Femur (tissue), 1 donor: ENCODE measurements around the gene ERV3-1.
"Not testable (repeated sequence)": the region's sequence is repeated elsewhere in the genome, so short reads cannot be mapped to it uniquely, and the experiment has no call there.

Experiments used
- DNase-seq: peaks from one replicate; pipeline ENCODE4 v3.0.0-alpha.2; 2017

The ERV3-1 gene

GRCh38 chr7:65006094-65006992 lies at the start of gene ERV3-1:
Gene ERV3-1, minus strand, starts transcription at chr7:65006687. Its CDS starts 13,661 bp downstream, at chr7:64993026.
- peak; percentile 97 for DNase-seq

- DNase-seq: not testable (repeated sequence)
Measured at GRCh38 chr7:65055786-65056185, 49.3 kb upstream of the ERV3-1 start.

- not testable (repeated sequence) for DNase-seq
Measured at GRCh38 chr7:65054466-65054994, 48.0 kb upstream of the ERV3-1 start.

- DNase-seq: not testable (repeated sequence)
Measured at GRCh38 chr7:65051654-65052053, 45.2 kb upstream of the ERV3-1 start.

GRCh38 chr7:65051139-65051538 lies 44.7 kb upstream of the ERV3-1 start:
- DNase-seq: not testable (repeated sequence)

- DNase-seq: not testable (repeated sequence)
Measured at GRCh38 chr7:65046329-65046728, 39.8 kb upstream of the ERV3-1 start.

DNA sequence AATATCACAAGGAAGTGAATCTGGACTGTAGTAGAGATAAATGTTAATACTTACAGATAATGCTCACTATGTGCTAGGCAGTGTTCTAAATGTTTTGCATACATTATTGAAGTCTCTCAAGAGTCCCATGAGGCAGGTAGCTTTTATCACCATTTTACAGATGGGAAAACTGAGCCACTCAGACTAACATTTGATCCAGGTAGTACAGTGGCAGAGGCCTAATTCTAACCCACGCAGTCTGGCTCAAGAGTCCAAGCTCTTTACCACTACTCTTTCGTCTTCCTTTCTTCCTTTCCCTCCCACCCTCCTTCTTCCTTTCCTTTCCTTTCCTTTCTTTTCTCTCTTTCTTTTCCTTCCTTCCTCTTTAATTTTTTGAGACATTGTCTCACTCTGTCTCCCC lies 39.1 kb upstream of the ERV3-1 start:
- not testable (repeated sequence) for DNase-seq

GRCh38 chr7:65038767-65039166 lies 32.3 kb upstream of the ERV3-1 start:
- peak; percentile 64 for DNase-seq

GRCh38 chr7:65037740-65038688 lies 31.5 kb upstream of the ERV3-1 start:
- peak; percentile 98 for DNase-seq

GRCh38 chr7:65036526-65036925 lies 30.0 kb upstream of the ERV3-1 start:
- DNase-seq: peak; percentile 30

- DNase-seq: not testable (repeated sequence)
Measured at GRCh38 chr7:65035469-65035868, 29.0 kb upstream of the ERV3-1 start.

GRCh38 chr7:65034120-65034782 lies 27.8 kb upstream of the ERV3-1 start:
- not testable (repeated sequence) for DNase-seq

GRCh38 chr7:65033391-65033790 lies 26.9 kb upstream of the ERV3-1 start:
- DNase-seq: not testable (repeated sequence)

DNA sequence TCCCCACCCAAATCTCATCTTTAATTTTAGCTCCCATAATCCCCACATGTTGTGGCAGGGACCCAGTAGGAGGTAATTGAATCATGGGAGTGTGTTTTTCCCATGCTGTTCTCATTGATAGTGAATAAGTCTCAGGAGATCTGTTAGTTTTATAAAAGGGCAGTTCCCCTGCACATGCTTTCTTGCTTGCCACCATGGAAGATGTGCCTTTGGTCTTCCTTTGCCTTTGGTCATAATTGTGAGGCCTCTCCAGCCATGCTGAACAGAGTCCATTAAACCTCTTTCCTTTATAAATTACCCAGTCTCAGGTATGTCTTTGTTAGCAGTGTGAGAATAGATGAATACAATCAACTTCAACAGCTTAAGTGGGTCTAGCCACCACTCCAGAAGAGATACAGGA lies 18.5 kb upstream of the ERV3-1 start:
- not testable (repeated sequence) for DNase-seq

DNA sequence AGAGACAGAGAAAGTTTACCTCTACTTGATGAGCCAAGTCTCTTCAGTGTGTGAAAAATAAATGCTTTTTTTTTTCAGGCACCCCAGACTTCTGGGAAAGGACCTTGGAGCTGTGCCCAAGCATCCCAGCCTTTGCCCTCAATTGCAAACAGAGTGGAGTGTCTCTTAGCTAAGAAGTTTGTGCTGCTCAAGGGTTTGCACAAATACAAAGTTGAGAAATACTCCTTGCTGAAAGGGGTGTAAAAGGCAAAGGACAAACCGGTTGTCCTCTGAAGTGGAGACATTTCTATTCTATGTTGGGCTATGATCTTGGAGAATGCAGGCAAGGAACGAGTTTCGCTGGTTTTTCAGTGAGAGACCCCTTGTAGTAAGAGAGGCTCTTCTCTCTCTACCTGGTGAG lies 14.5 kb upstream of the ERV3-1 start:
- not testable (repeated sequence) for DNase-seq

DNA sequence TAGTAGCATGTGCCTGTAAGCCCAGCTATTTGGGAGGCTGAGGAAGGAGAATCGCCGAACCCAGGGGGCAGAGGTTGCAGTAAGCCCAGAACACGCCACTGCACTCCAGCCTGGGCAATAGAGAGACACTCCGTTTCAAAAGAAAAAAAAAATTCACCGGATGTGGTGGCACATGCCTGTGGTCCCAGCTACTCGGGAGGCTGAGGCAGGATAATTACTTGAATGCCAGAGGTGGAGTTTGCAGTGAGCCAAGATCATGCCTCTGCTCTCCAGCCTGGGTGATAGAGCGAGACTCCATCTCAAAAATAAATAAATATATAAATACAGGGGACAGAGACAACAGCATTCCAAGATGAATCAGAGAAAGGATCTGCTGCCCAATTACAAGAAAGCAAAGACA lies 3.4 kb upstream of the ERV3-1 start:
- DNase-seq: not testable (repeated sequence)

DNA sequence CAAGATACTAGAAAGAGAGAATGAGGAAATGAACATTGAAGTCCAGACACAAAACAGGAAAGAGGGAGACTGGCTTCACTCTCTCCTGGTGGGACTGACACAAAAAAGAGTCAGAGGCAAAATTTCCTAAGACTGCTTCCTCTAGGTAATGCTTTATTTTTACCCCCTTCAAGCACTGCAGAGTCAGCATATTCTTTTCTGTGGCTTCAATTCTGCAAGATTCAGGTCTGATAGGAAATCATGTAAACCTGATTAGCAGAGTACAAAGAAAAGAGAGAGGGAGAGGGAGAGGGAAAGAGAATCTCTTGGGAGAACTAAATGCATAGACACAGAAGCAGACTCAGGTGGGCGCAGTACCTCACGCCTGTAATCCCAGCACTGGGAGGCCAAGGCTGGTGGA lies 2.9 kb upstream of the ERV3-1 start:
- DNase-seq: not testable (repeated sequence)

GRCh38 chr7:65007036-65007435 lies 549 bp upstream of the ERV3-1 start:
- DNase-seq: not testable (repeated sequence)

DNA sequence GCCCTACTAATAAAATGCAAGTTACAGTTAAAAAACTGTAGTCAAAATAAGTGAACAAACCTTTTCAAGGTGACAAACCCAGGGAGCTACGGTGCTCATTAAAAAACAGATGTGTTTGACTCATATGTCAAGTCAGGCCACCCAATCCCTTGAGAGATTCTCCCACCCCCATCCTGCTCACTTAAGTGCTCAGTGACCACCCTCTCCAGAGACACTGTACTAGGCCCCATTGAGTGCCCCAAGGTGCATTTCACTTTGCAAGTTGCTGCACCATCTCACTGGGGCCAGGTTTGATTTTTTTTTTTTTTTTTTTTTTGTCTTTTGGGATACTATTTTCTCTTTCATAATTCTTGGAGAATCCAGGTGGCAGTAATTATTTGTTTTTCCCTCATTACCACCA lies 1.9 kb downstream of the ERV3-1 start:
- DNase-seq: no peak

- DNase-seq: no peak
Measured at GRCh38 chr7:65002972-65003585, 3.4 kb downstream of the ERV3-1 start.

DNA sequence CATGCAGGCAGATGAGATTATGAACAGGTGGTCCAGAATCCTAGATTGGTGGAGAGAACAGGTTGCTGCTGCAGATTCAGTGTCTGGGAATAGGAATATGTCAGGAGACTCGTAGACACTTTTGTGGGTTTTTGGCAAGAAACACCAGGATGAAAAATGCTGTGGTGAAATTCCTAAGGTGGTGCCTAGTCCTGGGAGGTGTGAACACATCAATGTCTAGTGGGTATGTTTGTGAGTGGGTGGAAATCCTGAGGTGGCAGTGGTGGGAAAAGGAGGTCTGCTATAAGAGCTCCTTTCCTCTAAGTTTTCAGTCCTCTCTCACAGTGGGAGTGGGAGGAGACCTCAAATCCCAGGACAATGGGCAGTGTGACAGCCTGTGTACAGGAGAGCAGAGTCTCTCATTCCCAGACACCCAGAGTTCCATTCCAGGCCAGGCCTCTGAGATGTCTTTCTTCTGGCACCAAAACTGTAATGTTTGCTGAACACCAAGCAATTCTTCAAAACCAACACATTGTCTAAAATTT lies 5.1 kb downstream of the ERV3-1 start:
- no peak for DNase-seq
